HG03139 (cell line): ENCODE data around the gene RGS1.

Experiments used
- ATAC-seq: cut with Tn5 transposase; IDR thresholded peaks from one replicate; pipeline ENCODE4 v1.9.1; 2021; ENCODE audit not compliant: unreplicated experiment

RGS1 gene

DNA sequence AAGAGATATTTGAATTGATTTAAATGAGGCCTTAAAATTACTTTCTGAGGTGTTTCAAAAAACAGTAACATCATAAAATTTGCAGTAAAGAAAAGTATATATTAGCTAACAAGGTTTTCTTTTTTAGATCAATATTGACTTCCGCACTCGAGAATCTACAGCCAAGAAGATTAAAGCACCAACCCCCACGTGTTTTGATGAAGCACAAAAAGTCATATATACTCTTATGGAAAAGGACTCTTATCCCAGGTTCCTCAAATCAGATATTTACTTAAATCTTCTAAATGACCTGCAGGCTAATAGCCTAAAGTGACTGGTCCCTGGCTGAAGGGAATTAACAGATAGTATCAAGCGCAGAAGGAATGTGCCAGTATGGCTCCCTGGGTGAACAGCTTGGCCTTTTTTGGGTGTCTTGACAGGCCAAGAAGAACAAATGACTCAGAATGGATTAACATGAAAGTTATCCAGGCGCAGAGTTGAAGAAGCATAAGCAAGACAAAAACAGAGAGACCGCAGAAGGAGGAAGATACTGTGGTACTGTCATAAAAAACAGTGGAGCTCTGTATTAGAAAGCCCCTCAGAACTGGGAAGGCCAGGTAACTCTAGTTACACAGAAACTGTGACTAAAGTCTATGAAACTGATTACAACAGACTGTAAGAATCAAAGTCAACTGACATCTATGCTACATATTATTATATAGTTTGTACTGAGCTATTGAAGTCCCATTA lies 3.6 kb downstream of the RGS1 start:
- no peak for ATAC-seq

DNA sequence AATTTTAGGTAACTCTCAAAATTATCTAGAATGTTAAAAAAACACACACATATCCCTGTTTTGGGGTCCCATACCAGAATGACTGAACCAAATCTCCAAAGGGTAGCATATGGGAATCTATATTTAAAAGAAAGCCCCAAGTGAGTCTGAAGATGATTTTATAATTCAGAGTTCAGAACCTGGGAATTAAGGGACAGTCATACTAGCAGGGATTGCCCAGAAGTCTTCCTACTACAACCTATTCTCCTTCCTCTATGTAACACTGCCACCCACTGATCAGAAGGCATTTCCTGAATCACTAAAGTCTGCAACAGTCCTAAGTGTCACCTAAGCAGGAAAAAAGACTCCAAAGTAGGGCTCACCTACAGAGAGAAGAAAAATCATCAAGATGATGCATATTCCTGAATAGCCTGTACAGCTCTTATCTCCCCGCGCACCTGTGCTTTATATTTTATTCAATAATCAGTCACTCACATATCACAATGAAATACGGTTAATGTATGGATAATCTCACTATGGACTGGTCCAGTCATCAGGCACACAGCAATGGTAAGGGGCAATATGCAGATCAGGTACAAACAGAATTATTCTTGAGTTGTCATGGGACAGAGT lies 4.9 kb downstream of the RGS1 start:
- peak; percentile 33 for ATAC-seq

- ATAC-seq = no peak
Measured at GRCh38 chr1:192581131-192581927, 5.8 kb downstream of the RGS1 start.

DNA sequence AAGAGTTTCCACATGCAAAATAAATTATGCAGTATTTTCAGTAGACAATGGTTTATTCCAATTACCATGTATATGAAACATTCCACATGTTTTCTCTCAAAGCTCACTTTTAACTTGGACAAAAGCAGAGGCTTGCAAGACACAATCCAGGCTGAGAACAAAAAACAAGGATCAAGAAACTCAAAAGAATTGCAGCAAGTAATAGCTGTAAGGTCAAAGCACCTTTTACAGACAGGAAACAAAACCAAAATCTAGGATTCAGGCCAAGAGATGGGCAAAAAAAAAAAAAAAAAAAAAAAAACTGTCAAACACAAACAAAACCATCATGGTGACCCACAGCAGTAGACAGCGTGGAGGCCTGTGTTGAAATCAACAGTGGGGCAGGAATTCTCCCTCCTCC lies 9.3 kb downstream of the RGS1 start:
- no peak for ATAC-seq

DNA sequence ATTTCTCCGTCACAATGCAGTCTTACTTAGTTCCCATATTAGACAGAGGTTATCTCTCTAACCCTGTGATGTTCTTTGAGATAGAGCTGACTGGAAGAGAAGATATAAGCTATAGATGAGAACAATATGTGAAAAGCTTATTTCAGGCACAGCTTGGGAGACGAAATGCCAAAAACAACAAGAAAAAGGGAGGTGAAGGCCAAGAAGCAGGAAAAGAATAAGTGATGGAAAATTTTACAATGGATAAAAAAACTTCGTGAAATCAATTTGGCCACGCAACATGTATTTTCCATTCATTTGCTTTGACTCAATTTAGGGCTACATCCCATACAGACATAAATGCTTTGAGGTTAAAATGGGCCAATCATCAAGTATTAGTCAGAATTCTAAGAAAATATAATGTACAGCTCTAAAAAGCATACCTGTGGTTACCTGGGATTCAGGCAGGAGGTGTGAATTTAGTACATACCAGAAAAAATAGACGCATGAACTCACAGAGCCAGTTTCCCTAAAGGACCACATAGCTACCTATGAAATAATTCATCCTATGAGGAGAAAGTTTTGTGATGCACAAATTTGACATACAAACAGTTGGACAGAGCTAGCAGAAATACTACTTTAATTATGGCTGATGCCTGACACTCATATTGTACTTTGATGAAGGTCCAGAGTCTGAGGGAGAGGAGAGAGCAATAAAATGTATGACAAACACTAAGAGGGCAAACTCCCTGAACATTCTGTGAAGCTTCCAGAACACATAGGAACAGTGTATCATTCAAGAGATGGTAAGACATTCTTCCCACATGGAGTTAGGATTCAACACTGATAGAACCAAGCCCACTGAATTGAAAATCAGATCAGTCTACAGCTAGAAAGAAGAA lies 12.1 kb downstream of the RGS1 start:
- no peak for ATAC-seq

DNA sequence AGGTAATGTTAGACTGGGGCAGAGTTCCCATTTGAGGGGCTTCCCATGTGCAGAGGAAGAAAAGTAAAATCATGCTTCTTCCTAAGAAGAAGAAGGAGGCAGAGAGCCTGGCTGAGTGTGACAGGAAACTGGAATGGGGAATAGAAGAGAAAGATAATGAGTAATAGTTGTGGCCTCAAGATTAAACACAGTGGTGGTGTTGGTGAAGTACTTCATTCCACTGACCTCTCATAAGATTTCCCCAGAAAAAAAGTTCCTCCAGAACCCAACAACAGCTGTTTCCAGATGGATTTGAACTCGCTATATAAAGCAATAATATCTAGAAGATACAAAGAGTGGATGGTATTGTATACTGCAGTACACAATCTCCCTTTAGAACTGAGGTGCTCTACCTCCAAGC lies 13.0 kb downstream of the RGS1 start:
- ATAC-seq = no peak

DNA sequence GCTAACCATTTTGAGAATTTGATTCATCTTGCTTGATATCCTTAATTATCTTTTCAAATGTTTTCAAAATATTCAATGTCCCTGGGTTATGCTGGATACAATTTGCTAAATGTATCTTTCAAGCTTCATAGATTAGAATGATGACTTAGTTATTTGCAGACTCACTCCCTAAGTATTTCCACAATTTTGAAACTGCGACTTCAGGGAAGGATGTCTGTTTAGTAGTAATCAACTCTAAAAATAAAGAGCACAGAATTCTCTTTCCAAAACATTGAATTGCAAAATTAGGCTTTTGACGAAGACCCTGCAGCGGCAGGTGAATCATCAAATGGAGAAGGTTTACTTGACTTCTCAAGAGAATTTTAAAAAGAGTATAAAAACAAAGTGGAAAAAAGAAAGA lies 14.2 kb downstream of the RGS1 start:
- no peak for ATAC-seq

GRCh38 chr1:192592517-192592916 lies 16.9 kb downstream of the RGS1 start:
- ATAC-seq = no peak

- no peak for ATAC-seq
Measured at GRCh38 chr1:192592981-192593708, 17.6 kb downstream of the RGS1 start.

DNA sequence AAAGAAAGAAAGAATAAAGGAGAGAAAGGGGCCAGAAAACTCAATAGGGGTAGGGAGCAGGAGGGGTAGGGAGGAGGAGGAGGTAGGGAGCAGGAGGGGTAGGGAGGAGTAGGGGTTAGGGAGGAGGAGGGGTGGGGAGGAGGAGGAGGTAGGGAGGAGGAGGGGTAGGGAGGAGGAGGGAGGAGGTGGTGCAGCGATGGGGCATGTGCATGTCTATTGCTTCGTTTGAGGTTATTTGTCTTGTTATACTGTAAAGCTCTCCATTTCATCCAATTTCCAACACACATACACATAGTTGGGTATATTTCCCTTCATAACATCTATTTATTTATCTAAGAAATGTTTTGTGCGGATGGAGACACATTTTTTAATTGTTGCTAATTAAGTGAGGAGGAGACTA lies 19.7 kb downstream of the RGS1 start:
- ATAC-seq = no peak

- no peak for ATAC-seq
Measured at GRCh38 chr1:192598589-192598988, 23.0 kb downstream of the RGS1 start.

GRCh38 chr1:192600275-192600674 lies 24.7 kb downstream of the RGS1 start:
- no peak for ATAC-seq

DNA sequence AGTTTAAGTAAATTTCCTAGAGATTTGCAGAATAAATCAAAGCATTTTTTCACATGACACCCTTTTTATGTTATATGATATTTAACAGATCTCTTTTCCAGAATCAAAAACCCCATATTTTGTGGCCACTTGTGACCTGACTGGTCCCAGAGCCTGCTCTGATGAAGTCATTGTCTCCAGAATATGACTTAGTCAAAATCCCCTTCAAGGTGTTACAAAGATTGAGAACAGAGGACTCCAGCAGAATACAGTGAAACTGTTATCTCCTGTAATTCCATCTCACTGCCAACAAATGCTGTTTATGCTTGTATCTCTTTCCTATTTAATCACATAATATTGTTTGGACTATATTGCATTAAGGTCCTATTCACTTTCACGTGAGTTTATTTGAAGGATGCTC lies 25.6 kb downstream of the RGS1 start:
- no peak for ATAC-seq

DNA sequence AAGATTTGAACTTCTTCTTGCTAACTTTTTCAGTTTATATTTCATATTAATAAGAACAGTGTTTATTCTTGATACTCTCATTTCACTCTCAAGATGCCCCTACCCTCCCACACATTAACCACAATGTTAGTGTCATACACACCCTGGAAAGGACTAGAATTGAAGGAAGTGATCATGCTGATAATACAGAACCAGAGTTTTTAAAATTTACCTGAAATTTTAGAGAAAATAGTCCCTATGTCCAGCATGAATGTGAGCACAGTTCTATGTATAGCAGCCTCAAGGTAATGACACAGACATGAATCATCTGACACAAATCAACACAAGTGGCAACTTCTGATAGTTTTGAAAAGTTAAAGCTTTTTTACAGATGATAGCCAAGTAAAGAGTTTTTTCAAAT lies 26.0 kb downstream of the RGS1 start:
- no peak for ATAC-seq

GRCh38 chr1:192602757-192603156 lies 27.2 kb downstream of the RGS1 start:
- no peak for ATAC-seq

DNA sequence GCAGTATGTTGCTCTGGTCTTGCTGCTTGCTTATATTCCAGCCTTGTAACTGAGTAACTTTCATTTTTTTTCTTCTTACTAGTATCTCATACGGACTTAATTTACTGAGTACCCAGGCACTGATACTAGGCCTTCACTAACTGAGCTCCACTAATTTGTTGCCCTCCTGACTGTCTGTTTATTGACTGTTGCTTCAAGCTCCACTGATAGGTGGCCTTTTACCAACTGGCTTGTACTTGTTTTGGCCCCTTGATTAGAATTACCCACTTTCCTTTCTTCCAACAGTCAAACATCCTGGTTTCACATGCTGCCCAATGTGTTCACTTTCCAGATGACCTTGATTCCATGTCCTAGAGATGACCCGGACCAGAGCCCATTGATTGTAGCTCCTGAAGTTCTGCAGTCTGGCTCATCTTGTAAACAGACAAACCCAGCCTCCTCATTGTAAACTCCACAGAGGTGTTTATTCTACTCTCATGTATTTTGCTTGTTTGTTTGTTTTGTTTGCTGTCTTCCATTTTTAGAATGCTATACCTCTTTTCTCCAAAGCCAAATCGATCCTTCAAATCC lies 27.7 kb downstream of the RGS1 start:
- ATAC-seq = no peak

DNA sequence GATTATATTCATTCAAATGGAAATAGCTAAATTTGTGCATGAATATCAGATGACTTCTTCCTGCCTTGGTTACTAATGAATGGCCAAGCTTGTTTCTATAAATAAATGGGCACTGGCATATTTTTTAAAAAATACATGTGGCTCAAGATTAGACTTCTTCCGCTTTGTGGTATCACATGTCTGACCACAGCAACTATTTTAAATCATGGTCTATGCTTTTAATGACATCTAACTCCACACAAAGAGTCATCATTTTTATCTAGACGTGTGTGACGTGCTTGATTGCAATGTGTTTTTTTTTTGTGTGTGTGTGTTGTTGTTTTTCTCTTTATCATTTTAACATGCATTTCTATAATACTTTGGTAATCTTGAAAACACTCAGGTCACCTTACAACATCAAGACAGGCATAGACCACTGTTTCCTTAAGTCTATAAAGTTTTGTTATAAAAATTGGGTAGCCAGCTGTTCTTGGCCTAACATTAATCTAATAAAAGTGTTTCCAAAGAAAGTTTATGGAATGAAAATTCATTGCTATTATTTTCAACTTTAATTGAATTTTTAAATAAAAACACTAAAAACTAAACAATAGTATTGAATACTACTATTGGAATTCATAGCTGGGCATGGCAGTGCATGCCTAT lies 29.5 kb downstream of the RGS1 start:
- ATAC-seq = peak; percentile 24

GRCh38 chr1:192608671-192609070 lies 33.1 kb downstream of the RGS1 start:
- ATAC-seq = no peak
